K562 (cell line): ENCODE data around the gene YBEY. TPM values are rescaled to one million over a fixed set of nuclear protein-coding genes. Genes with fewer than 3 reads are reported as not detected.

Experiments
- CHAMP1 ChIP-seq: fragments of 450-650 bp; IDR thresholded peaks from 2 replicates; pipeline ENCODE4 v1.6.1; 2016; ENCODE audit warnings: mild to moderate bottlenecking
- ELF2 ChIP-seq: fragments of 250-450 bp; sonication (Bioruptor Pico); IDR thresholded peaks from 2 replicates; pipeline ENCODE4 v1.5.0; 2021; ENCODE audit warnings: mild to moderate bottlenecking
- HDAC1 ChIP-seq, 2 experiments: fragments of 450-650 bp; IDR thresholded peaks; 2 replicates each; pipeline ENCODE4 v1.6.1; 2016 to 2017; ENCODE audit warnings: inconsistent platforms in 1 of 2, mild to moderate bottlenecking in 1 of 2, moderate library complexity in 1 of 2
- HMGXB4 ChIP-seq: sonication (generic); formaldehyde crosslinking; IDR thresholded peaks from 2 replicates; pipeline ENCODE4 v1.8.1; 2023; ENCODE audit warnings: mild to moderate bottlenecking, missing genetic modification reagents
- HNRNPLL ChIP-seq: fragments of 200-400 bp; formaldehyde crosslinking; IDR thresholded peaks from 2 replicates; pipeline ENCODE4 v1.6.1; 2017; ENCODE audit warnings: low read length, low read depth, mild to moderate bottlenecking; ENCODE audit not compliant: poor library complexity, severe bottlenecking
- JUND ChIP-seq, 2 experiments: IDR thresholded peaks; 2 replicates in 1 of 2; 3 replicates in 1 of 2; pipeline ENCODE4 v1.6.1; 2011; ENCODE audit warnings: borderline replicate concordance in 2 of 2, low read depth in 2 of 2, low read length in 2 of 2, improper control_type of control experiment in 1 of 2, missing biosample characterization in 1 of 2, missing genetic modification characterization in 1 of 2, missing genetic modification reagents in 1 of 2
- KDM4B ChIP-seq, 2 experiments: fragments of 450-650 bp in 1 of 2; sonication (generic) in 1 of 2; IDR thresholded peaks; 2 replicates each; pipeline ENCODE4 v1.6.1; 2016 to 2017; ENCODE audit warnings: borderline replicate concordance in 2 of 2, antibody characterized with exemption in 1 of 2, low read depth in 1 of 2, mild to moderate bottlenecking in 1 of 2
- KLF6 ChIP-seq: fragments of 250-450 bp; sonication (Bioruptor Pico); IDR thresholded peaks from 2 replicates; pipeline ENCODE4 v1.4.0; 2020; ENCODE audit warnings: mild to moderate bottlenecking, moderate library complexity, borderline replicate concordance
- NR2C2 ChIP-seq, 2 experiments: fragments of 200-800 bp in 1 of 2; sonication (Bioruptor generic) in 1 of 2; sonication (generic) in 1 of 2; formaldehyde crosslinking in 1 of 2; IDR thresholded peaks; 2 replicates each; pipeline versions ENCODE4 v1.6.1 to v1.8.0; 2016 to 2022; ENCODE audit warnings: mild to moderate bottlenecking in 1 of 2, missing compliant biosample characterization in 1 of 2, missing genetic modification characterization in 1 of 2, missing genetic modification reagents in 1 of 2
- PHF8 ChIP-seq: fragments of 200-600 bp; sonication (generic); IDR thresholded peaks from 2 replicates; pipeline ENCODE4 v1.6.1; 2012; ENCODE audit warnings: mixed run types, mild to moderate bottlenecking, inconsistent platforms, low read length, moderate library complexity, borderline replicate concordance
- PTTG1 ChIP-seq: fragments of 450-650 bp; IDR thresholded peaks from 2 replicates; pipeline ENCODE4 v1.6.1; 2016; ENCODE audit warnings: low read depth, mild to moderate bottlenecking, missing genetic modification characterization, missing compliant biosample characterization
- SMAD2 ChIP-seq: fragments of 150-350 bp; IDR thresholded peaks from 2 replicates; pipeline ENCODE4 v1.6.1; 2014; ENCODE audit warnings: low read depth, mild to moderate bottlenecking, low read length
- SMARCC2 ChIP-seq: fragments of 450-650 bp; IDR thresholded peaks from 2 replicates; pipeline ENCODE4 v1.6.1; 2017; ENCODE audit warnings: antibody characterized with exemption, moderate library complexity, mild to moderate bottlenecking, low read depth
- SREBF1 ChIP-seq: fragments of 150-350 bp; IDR thresholded peaks from 2 replicates; pipeline ENCODE4 v1.6.1; 2014; ENCODE audit warnings: antibody characterized with exemption, low read depth, low read length, borderline replicate concordance
- TAF15 ChIP-seq: fragments of 200-400 bp; formaldehyde crosslinking; IDR thresholded peaks from 2 replicates; pipeline ENCODE4 v1.6.1; 2017; ENCODE audit warnings: mild to moderate bottlenecking, low read depth, low read length, moderate library complexity
- XRCC3 ChIP-seq: fragments of 450-650 bp; IDR thresholded peaks from 2 replicates; pipeline ENCODE4 v1.6.1; 2017; ENCODE audit warnings: mild to moderate bottlenecking, moderate library complexity
- ZNF121 ChIP-seq: sonication (generic); formaldehyde crosslinking; conservative IDR thresholded peaks from 2 replicates; pipeline ENCODE4 v1.8.0; 2022; ENCODE audit warnings: missing genetic modification reagents
- ZNF639 ChIP-seq, 2 experiments: fragments of 200-800 bp in 1 of 2; sonication (Bioruptor generic) in 1 of 2; sonication (generic) in 1 of 2; formaldehyde crosslinking in 1 of 2; IDR thresholded peaks in 1 of 2; conservative IDR thresholded peaks in 1 of 2; 2 replicates each; pipeline versions ENCODE4 v1.5.0 to v1.6.1; 2016 to 2020; ENCODE audit warnings: missing compliant biosample characterization in 1 of 2, missing genetic modification characterization in 1 of 2, missing genetic modification reagents in 1 of 2
- polyA plus RNA-seq, 8 experiments: library from polyadenylated mRNA; depleted of rRNA in 4 of 8; stranded (reverse) in 5 of 8; unstranded in 3 of 8; fragments of >200 nt; fragmentation: Nextera tagmentation in 2 of 8; fragmentation: Illumina TruSeq in 1 of 8; extraction: Ambion mirVana in 2 of 8; extraction: Trizol in 1 of 8; gene quantifications; 2 replicates each; pipeline versions ENCODE4 v1.2.1 to v1.2.3, GENCODE V29; 2011 to 2014; ENCODE audit warnings: inconsistent platforms in 1 of 8, missing spikeins in 1 of 8
- total RNA-seq, 7 experiments: library from RNA; depleted of rRNA in 6 of 7; stranded (reverse); fragments of >200 nt in 6 of 7; fragmentation: Illumina TruSeq in 2 of 7; extraction: Trizol in 2 of 7; gene quantifications; 2 replicates each; pipeline versions ENCODE4 v1.2.1 to v1.2.3, GENCODE V29; 2011 to 2021; ENCODE audit warnings: low replicate concordance in 1 of 7

The YBEY gene
- total and polyA plus RNA-seq, 9 of the 15 experiments (the other 6 are each of a cell fraction or from before 2014, with no cell fraction given) = 6.4 to 28.0 (median 12.4) TPM

GRCh38 chr21:46285761-46286647 lies at the start of gene YBEY (continued):
- TF ChIP-seq CHAMP1 (no peak), ELF2 (CRISPR knock-in tag) (peak; percentile 95), PHF8 (peak; percentile 96), HDAC1 (IDR thresholded peaks at IDR 0.05) (peak in 1 of 2 experiments; percentile 63; a peak in 2 of 4 replicates), SREBF1 (no peak), ZNF121 (no peak; the same call in 1 of the 2 replicates), SMAD2 (no peak), KDM4B (IDR thresholded peaks at IDR 0.05; ENCODE audit: borderline replicate concordance in 2 of 2, low read depth in 1 of 2) (peak in 1 of 2 experiments; percentile 98; a peak in 2 of 4 replicates), TAF15 (no peak), SMARCC2 (no peak; the same call in 1 of the 2 replicates), HMGXB4 (peak; percentile 64; the same call in 1 of the 2 replicates), ZNF639 (CRISPR knock-in tag; conservative IDR thresholded peaks at IDR 0.05 in 1 of 2, IDR thresholded peaks at IDR 0.05 in 1 of 2) (peak in 1 of 2 experiments; percentile 100; a peak in 3 of 4 replicates), JUND (IDR thresholded peaks at IDR 0.05; ENCODE audit: borderline replicate concordance, low read depth, low read length) (peak; percentile 66), JUND (tag; IDR thresholded peaks at IDR 0.05; ENCODE audit: borderline replicate concordance, low read depth, low read length) (no peak; the same call in 2 of the 3 replicates), PTTG1 (tag) (no peak), HNRNPLL (peak; percentile 59), KLF6 (peak; percentile 67; the same call in 1 of the 2 replicates), NR2C2 (CRISPR knock-in tag; IDR thresholded peaks at IDR 0.05) (peak; percentile 75; the same call in 1 of the 2 replicates), NR2C2 (tag; IDR thresholded peaks at IDR 0.05) (peak; percentile 91), XRCC3 (no peak)
